Neural progenitor cell (in vitro differentiated cells): ENCODE measurements around the gene KCNQ1. TPM values are rescaled to one million over a fixed set of nuclear protein-coding genes. Genes with fewer than 3 reads are reported as not detected.

Experiments
- DNase-seq: peaks from one replicate; pipeline ENCODE4 v3.0.0-alpha.2; 2016; ENCODE audit warnings: low spot score
- H2AFZ ChIP-seq: fragments of 200-600 bp; sonication (generic); replicated peaks from 2 replicates; pipeline ENCODE4 v1.6.1; 2016; ENCODE audit warnings: antibody characterized with exemption
- H3F3A ChIP-seq: fragments of 200-600 bp; sonication (generic); 2 replicates; pipeline ENCODE4 v1.6.1; 2016; ENCODE audit warnings: antibody characterized with exemption, low read depth
- H3K27ac ChIP-seq: fragments of 200-600 bp; sonication (generic); 2 replicates; pipeline ENCODE4 v1.5.1; 2016; ENCODE audit warnings: mild to moderate bottlenecking
- H3K27me3 ChIP-seq: fragments of 200-600 bp; sonication (generic); 2 replicates; pipeline ENCODE4 v1.6.1; 2016; ENCODE audit warnings: mild to moderate bottlenecking, moderate library complexity
- H3K36me3 ChIP-seq: fragments of 200-600 bp; sonication (generic); 2 replicates; pipeline ENCODE4 v1.5.1; 2016
- H3K4me1 ChIP-seq: fragments of 200-600 bp; sonication (generic); 2 replicates; pipeline ENCODE4 v1.6.1; 2016; ENCODE audit warnings: mixed run types
- H3K4me2 ChIP-seq: fragments of 200-600 bp; sonication (generic); 2 replicates; pipeline ENCODE4 v1.6.1; 2016
- H3K4me3 ChIP-seq: fragments of 200-600 bp; sonication (generic); 2 replicates; pipeline ENCODE4 v1.5.1; 2016
- H3K79me2 ChIP-seq: fragments of 200-600 bp; sonication (generic); 2 replicates; pipeline ENCODE4 v1.6.1; 2016; ENCODE audit warnings: low read depth
- H3K9ac ChIP-seq: fragments of 200-600 bp; sonication (generic); 2 replicates; pipeline ENCODE4 v1.6.1; 2016
- H3K9me3 ChIP-seq: fragments of 200-600 bp; sonication (generic); 2 replicates; pipeline ENCODE4 v1.5.1; 2016; ENCODE audit warnings: low read depth
- H4K20me1 ChIP-seq: fragments of 200-600 bp; sonication (generic); 2 replicates; pipeline ENCODE4 v1.6.1; 2016; ENCODE audit warnings: low read depth
- H3K27ac Mint-ChIP-seq: 3 replicates; pipeline ENCODE4 v1.8.0; 2021; ENCODE audit warnings: mixed read lengths
- H3K27me3 Mint-ChIP-seq: 2 replicates; pipeline ENCODE4 v1.8.0; 2022; ENCODE audit warnings: low read depth, mild to moderate bottlenecking, inconsistent platforms, moderate library complexity, mixed read lengths; ENCODE audit not compliant: insufficient read depth
- H3K36me3 Mint-ChIP-seq: 3 replicates; pipeline ENCODE4 v1.8.0; 2021; ENCODE audit warnings: mixed read lengths
- H3K4me1 Mint-ChIP-seq: 3 replicates; pipeline ENCODE4 v1.8.0; 2021; ENCODE audit warnings: mixed read lengths
- H3K4me3 Mint-ChIP-seq: 3 replicates; pipeline ENCODE4 v1.8.0; 2021; ENCODE audit warnings: mild to moderate bottlenecking, moderate library complexity, mixed read lengths
- H3K9me3 Mint-ChIP-seq: 3 replicates; pipeline ENCODE4 v1.8.0; 2020; ENCODE audit warnings: mixed read lengths
- EZH2 ChIP-seq: fragments of 200-600 bp; sonication (generic); IDR thresholded peaks from 2 replicates; pipeline ENCODE4 v1.6.1; 2017; ENCODE audit warnings: antibody characterized with exemption, mild to moderate bottlenecking, moderate library complexity
- EZH2phosphoT487 ChIP-seq: fragments of 200-600 bp; sonication (generic); IDR thresholded peaks from 2 replicates; pipeline ENCODE4 v1.6.1; 2017; ENCODE audit warnings: antibody characterized with exemption
- total RNA-seq: library from RNA; depleted of rRNA; stranded (reverse); fragments of >200 nt; gene quantifications from 2 replicates; pipeline ENCODE4 v1.2.3, GENCODE V29; 2015; ENCODE audit warnings: low replicate concordance
- TF ChIP-seq, protein P1 (sequence below): fragments of 200-600 bp; sonication (generic); IDR thresholded peaks from 2 replicates; pipeline ENCODE4 v1.5.1; 2017; ENCODE audit warnings: antibody characterized with exemption, mild to moderate bottlenecking

Gene KCNQ1
- total RNA-seq, 1 donor from 2014 or later = 0.11 TPM

DNA sequence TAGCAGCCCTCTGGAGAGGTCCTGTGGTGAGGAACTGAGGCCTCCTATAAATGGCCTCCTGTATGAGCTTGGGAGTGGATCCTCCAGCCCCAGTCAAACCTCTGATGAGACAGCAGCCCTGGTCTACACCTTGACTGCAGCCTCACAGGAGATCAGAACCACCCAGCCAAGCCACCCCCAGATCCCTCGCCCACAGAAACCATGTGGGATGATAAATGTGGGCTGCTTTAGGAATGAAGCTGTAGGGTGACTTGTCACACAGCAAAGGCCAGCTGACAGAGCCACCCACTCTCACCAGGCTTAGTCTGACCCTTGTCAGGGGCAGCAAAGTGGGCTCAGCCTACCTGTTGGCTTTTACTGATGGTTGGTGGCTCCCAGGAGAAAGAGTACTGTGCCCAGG is 261.5 kb downstream of the KCNQ1 start:
- H3K9ac ChIP-seq = no peak overlapping the region
- no peaks in the 10 kb centered on the region for H3K79me2 ChIP-seq
- TF ChIP-seq EZH2 (no peak), EZH2phosphoT487 (no peak)
- TF ChIP-seq, protein P1, sequence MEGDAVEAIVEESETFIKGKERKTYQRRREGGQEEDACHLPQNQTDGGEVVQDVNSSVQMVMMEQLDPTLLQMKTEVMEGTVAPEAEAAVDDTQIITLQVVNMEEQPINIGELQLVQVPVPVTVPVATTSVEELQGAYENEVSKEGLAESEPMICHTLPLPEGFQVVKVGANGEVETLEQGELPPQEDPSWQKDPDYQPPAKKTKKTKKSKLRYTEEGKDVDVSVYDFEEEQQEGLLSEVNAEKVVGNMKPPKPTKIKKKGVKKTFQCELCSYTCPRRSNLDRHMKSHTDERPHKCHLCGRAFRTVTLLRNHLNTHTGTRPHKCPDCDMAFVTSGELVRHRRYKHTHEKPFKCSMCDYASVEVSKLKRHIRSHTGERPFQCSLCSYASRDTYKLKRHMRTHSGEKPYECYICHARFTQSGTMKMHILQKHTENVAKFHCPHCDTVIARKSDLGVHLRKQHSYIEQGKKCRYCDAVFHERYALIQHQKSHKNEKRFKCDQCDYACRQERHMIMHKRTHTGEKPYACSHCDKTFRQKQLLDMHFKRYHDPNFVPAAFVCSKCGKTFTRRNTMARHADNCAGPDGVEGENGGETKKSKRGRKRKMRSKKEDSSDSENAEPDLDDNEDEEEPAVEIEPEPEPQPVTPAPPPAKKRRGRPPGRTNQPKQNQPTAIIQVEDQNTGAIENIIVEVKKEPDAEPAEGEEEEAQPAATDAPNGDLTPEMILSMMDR = no peak
- H3K4me1 ChIP-seq = peaks cover 13% of the 10 kb centered on the region
- no peak overlapping the region for H3K4me3 ChIP-seq
- H3K4me3 Mint-ChIP-seq = no peak overlapping the region
- no peak overlapping the region for H3K4me2 ChIP-seq
- H3K27ac ChIP-seq = no peak overlapping the region
- peaks cover 7% of the 10 kb centered on the region for H3F3A ChIP-seq
- H3K27ac Mint-ChIP-seq = no peak overlapping the region
- DNase-seq = no peak
- peaks cover 29% of the 10 kb centered on the region for H3K27me3 Mint-ChIP-seq
- H4K20me1 ChIP-seq = no peaks in the 10 kb centered on the region
- H3K4me1 Mint-ChIP-seq = peaks cover 52% of the 10 kb centered on the region
- H3K27me3 ChIP-seq = peaks cover 81% of the 10 kb centered on the region
- no peaks in the 10 kb centered on the region for H3K36me3 ChIP-seq
- no peaks in the 10 kb centered on the region for H3K9me3 ChIP-seq
- peaks cover 19% of the 10 kb centered on the region for H3K9me3 Mint-ChIP-seq
- no peak overlapping the region for H2AFZ ChIP-seq
- no peaks in the 10 kb centered on the region for H3K36me3 Mint-ChIP-seq

DNA sequence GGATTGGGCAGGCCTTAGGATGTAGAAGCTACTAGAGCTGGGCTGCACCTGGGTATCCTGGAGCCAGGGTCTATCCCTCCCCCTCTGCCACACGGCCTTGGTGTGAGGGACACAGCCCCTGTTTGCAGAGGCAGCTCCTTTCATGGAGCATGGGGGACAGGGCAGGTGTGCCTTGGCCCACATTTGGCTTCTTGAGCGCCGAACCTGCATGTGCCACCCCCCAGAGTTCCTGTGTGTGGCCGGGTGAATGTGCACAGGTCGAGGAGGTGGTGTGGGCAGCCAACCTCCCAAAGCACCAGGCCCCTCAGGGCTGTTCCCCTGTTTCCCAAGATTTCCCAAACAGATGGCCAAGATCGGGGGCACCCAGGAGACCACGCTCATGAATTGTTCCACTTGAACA is 262.9 kb downstream of the KCNQ1 start:
- Mint-ChIP-seq H3K27me3 (peaks cover 23% of the 10 kb centered on the region), H3K9me3 (peaks cover 23% of the 10 kb centered on the region), H3K4me1 (peaks cover 40% of the 10 kb centered on the region), H3K4me3 (no peak overlapping the region), H3K27ac (no peak overlapping the region), H3K36me3 (no peaks in the 10 kb centered on the region)
- Histone ChIP-seq H3K9ac (no peak overlapping the region), H3K27ac (no peak overlapping the region), H3K4me1 (peaks cover 12% of the 10 kb centered on the region), H3K36me3 (no peaks in the 10 kb centered on the region), H2AFZ (no peak overlapping the region), H3K4me3 (no peak overlapping the region), H4K20me1 (no peaks in the 10 kb centered on the region), H3K4me2 (no peak overlapping the region), H3K79me2 (no peaks in the 10 kb centered on the region), H3K27me3 (peaks cover 82% of the 10 kb centered on the region), H3F3A (no peaks in the 10 kb centered on the region), H3K9me3 (no peaks in the 10 kb centered on the region)
- TF ChIP-seq EZH2 (no peak), EZH2phosphoT487 (no peak)
- TF ChIP-seq, protein P1 = no peak
- DNase-seq = no peak

DNA sequence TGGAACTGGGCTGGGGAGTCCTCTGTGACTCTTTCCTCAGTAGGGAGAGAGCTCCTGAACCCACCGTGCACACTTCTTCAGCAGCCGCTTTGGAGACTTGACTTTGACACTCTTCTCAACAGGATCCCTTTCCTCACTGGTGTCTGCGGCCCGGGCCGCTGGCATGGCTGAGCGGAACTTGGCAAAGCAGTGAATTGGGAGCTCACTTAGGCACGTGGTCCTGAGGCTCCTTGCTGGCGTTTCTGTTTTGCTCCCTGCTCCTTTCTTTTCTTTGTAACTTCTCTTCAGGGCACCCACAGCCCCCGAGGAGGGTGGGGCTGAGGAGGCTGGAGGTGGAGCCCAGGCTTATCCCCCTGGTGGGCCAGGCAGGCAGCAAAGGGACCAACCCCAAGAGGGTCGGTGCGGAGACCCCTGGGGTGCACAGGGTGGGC is 263.4 kb downstream of the KCNQ1 start:
- H3K4me2 ChIP-seq = no peak overlapping the region
- H3K4me3 Mint-ChIP-seq = no peak overlapping the region
- H3K27me3 Mint-ChIP-seq = peaks cover 24% of the 10 kb centered on the region
- H2AFZ ChIP-seq = no peak overlapping the region
- H3K27me3 ChIP-seq = peaks cover 82% of the 10 kb centered on the region
- TF ChIP-seq EZH2 = no peak
- TF ChIP-seq, protein P1 = no peak
- TF ChIP-seq EZH2phosphoT487 = no peak
- no peaks in the 10 kb centered on the region for H3K36me3 ChIP-seq
- no peaks in the 10 kb centered on the region for H4K20me1 ChIP-seq
- H3K4me3 ChIP-seq = no peak overlapping the region
- H3K4me1 Mint-ChIP-seq = peaks cover 35% of the 10 kb centered on the region
- DNase-seq = no peak
- H3K36me3 Mint-ChIP-seq = no peaks in the 10 kb centered on the region
- no peaks in the 10 kb centered on the region for H3K79me2 ChIP-seq
- no peak overlapping the region for H3K9ac ChIP-seq
- H3K27ac Mint-ChIP-seq = peak overlapping the region; percentile 57
- H3K9me3 ChIP-seq = no peaks in the 10 kb centered on the region
- peaks cover 23% of the 10 kb centered on the region for H3K9me3 Mint-ChIP-seq
- peaks cover 8% of the 10 kb centered on the region for H3K4me1 ChIP-seq
- H3F3A ChIP-seq = no peaks in the 10 kb centered on the region
- no peak overlapping the region for H3K27ac ChIP-seq
